K562 (cell line): Measurements from ENCODE around the gene TSPAN11. TPM values are rescaled to one million over a fixed set of nuclear protein-coding genes. Genes with fewer than 3 reads are reported as not detected.

Experiments
- AFF4 ChIP-seq: sonication (generic); formaldehyde crosslinking; IDR thresholded peaks from 2 replicates; pipeline ENCODE4 v1.8.0; 2023; ENCODE audit warnings: mild to moderate bottlenecking, missing genetic modification reagents
- ERF ChIP-seq: fragments of 450-650 bp; formaldehyde crosslinking; IDR thresholded peaks from 2 replicates; pipeline ENCODE4 v1.4.0; 2020; ENCODE audit warnings: mild to moderate bottlenecking, mixed read lengths
- GTF2A2 ChIP-seq: IDR thresholded peaks from 2 replicates; pipeline ENCODE4 v1.6.1; 2016; ENCODE audit warnings: mild to moderate bottlenecking, missing genetic modification characterization, missing compliant biosample characterization
- PHF21A ChIP-seq: fragments of 450-650 bp; IDR thresholded peaks from 2 replicates; pipeline ENCODE4 v1.6.1; 2017; ENCODE audit warnings: low read depth, borderline replicate concordance
- RFX1 ChIP-seq: fragments of 450-650 bp; IDR thresholded peaks from 2 replicates; pipeline ENCODE4 v1.6.1; 2016; ENCODE audit warnings: mild to moderate bottlenecking, moderate library complexity
- ZBTB12 ChIP-seq: fragments of 250-450 bp; sonication (Bioruptor Pico); IDR thresholded peaks from 2 replicates; pipeline ENCODE4 v1.4.0; 2020
- ZNF518B ChIP-seq: fragments of 250-450 bp; sonication (Bioruptor Pico); IDR thresholded peaks from 2 replicates; pipeline ENCODE4 v1.5.0; 2021; ENCODE audit warnings: mild to moderate bottlenecking, moderate library complexity
- polyA plus RNA-seq, 8 experiments: library from polyadenylated mRNA; depleted of rRNA in 4 of 8; stranded (reverse) in 5 of 8; unstranded in 3 of 8; fragments of >200 nt; fragmentation: Nextera tagmentation in 2 of 8; fragmentation: Illumina TruSeq in 1 of 8; extraction: Ambion mirVana in 2 of 8; extraction: Trizol in 1 of 8; gene quantifications; 2 replicates each; pipeline versions ENCODE4 v1.2.1 to v1.2.3, GENCODE V29; 2011 to 2014; ENCODE audit warnings: inconsistent platforms in 1 of 8, missing spikeins in 1 of 8
- total RNA-seq, 7 experiments: library from RNA; depleted of rRNA in 6 of 7; stranded (reverse); fragments of >200 nt in 6 of 7; fragmentation: Illumina TruSeq in 2 of 7; extraction: Trizol in 2 of 7; gene quantifications; 2 replicates each; pipeline versions ENCODE4 v1.2.1 to v1.2.3, GENCODE V29; 2011 to 2021; ENCODE audit warnings: low replicate concordance in 1 of 7

Gene TSPAN11
- total and polyA plus RNA-seq, 9 of the 15 experiments (the other 6 are each of a cell fraction or from before 2014, with no cell fraction given): not detected

GRCh38 chr12:30972035-30972434 is 45.5 kb downstream of the TSPAN11 start (continued):
- TF ChIP-seq AFF4 (CRISPR knock-in tag) (no peak), GTF2A2 (tag) (no peak), ZBTB12 (CRISPR knock-in tag) (no peak), PHF21A (no peak), RFX1 (no peak), ZNF518B (CRISPR knock-in tag) (no peak), ERF (CRISPR knock-in tag) (no peak)
- TF ChIP-seq, all 486 proteins: peak for 0
